COLO829 (cell line): ENCODE results near the gene SPNS3.

Experiments used
- DNase-seq: peaks from one replicate; pipeline ENCODE4 v3.0.0; 2012; ENCODE audit warnings: low spot score

The SPNS3 gene

GRCh38 chr17:4465786-4466185, 32.0 kb downstream of the SPNS3 start:
- no peak for DNase-seq

GRCh38 chr17:4467287-4467686, 33.5 kb downstream of the SPNS3 start:
- DNase-seq = no peak

DNA sequence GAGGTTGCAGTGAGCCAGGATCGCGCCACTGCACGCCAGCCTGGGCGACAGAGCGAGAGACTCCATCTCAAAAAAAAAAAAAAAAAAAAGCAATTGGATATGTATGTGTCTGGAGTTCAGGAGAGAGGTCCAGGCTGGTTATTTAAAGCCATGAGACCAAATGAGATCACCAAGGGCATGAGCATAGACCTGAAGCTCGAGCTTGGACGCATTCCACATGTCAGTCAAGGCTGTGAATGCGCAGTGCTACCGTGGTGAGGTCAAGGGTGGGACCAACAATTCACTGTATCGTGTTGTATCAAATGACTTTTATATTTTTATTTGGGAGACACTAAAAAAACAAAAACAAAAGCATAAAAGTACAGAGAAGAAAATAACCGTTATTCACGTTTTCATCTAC, 35.8 kb downstream of the SPNS3 start:
- DNase-seq = no peak

DNA sequence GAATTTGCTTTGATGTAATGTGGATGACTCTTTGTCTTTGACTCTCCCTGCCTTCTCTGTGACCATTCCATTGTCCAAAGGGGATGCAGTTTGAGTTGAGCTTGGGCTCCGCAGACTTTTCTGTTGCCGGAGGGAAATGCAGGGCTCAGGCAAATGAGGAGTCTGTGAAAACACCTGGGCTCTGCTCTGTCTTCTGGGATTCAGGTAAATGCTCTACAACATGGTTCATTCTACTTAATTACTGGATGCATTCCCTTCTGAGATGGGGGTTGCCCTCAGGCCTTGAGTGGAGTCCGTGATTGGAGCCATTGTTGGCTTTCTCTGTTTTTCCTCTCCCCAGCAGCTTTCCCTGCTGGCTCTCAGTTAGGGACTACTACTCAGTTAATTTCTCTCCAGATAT, 38.5 kb downstream of the SPNS3 start:
- DNase-seq = no peak

DNA sequence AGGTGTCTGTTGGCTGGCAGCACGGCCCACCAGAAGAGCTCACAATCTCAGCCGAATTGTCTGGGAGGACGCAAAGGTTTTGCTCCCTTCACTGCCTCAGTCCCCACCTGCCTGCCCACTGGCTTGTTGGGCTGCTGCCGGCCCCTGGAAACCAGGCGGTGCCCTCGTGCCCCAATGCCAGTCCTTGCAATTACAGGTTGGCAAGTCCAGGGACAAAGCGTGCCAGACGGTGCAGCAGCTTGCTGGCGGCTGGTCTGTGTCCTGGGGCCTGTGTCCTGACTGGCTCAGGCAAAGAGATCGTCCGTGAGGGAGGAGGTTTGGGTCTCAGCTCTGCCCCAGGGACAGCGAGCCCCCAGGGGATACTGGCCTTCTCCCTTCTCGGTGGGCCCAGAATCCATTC, 40.4 kb downstream of the SPNS3 start:
- no peak for DNase-seq

GRCh38 chr17:4475001-4475400, 41.3 kb downstream of the SPNS3 start:
- no peak for DNase-seq

DNA sequence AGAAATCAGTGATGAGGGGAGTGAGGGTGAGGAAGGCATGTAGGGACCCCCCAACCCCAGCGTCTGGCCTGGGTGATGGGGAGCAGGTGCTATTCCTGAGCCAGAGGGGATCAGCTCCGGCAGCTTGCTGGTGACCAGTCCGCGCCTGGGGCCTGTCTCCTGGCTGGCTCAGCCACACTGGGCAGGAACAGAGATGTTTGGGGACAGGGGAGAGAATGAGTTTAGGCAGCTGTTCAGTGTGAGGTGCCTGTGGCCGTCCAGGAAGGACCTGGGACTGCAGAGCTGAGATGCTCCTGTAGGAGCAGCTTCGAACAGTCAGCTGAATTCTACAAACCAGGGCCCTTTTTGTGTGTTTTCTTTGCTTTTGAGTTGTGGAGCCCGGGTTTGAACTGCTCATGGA, 41.7 kb downstream of the SPNS3 start:
- DNase-seq = no peak

DNA sequence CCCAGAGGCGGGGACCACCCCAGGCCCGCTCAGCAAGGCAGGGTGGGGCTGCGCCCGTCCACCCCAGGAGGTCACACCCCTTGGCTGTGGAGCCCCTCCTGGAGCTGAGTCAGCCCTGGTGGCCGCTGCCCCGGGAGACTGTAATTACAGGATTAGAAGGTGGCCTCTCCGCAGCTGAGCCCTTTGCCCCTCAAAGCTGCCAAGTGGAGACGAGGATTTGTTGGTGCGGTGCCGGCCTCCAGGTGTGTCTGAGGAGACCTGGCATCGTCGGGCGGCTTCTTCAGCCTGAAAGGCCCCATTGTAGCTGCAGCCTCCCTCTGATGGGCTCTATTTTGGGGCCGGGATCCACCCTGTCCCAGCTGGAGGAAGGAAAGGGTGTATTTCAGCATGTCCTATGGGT, 42.3 kb downstream of the SPNS3 start:
- DNase-seq = no peak

- no peak for DNase-seq
Measured at GRCh38 chr17:4476511-4477070, 42.9 kb downstream of the SPNS3 start.

DNA sequence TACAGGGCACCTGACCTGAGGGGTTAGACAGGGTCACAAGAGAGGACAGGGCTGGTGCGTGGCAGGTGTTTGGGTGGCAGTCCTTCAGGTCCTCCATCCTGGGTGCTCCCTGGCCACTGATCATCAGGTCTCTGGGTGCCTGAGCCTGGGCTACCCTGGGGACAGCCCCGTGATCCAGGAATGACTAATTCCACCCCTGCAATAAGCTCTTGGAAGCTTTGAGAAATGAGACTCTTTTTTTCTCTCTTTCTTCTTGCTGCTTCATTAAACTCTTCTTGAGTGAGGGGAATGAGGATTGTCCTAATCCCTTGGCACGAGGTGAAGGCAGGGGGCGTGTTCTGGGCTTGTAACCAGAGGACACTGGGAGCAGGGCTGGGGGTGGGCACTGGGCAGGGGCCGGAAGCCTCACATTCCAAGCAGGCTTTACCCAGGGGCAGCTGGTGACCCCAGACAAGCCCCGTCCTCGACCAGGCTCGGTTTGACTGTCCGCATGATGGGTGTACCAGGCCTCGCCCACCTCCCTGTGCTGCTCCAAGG, 43.6 kb downstream of the SPNS3 start:
- no peak for DNase-seq

DNA sequence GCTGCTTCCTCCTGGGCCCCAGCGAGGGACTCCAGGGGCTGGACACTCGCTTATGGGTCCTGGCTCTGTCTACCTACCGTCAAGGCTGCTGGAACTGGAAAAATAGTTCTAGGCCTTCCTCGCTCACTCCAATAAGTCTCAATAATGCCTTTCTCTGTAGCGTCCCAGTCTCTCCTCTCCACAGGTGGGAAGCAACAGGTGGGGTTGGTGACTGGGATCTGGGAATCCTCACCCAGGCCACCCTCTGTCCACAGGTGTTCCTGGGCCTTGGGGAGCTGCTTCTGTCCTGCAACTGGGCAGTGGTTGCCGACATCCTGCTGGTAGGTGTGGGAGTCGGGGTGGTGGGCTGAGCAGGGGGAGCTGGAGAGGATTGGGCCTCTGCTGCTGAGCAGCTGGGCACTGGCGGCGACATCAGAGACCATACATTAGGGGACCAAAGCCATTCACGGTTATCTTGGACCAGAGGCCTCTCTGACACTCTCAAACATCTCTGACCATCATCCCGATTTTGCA, 44.6 kb downstream of the SPNS3 start:
- no peak for DNase-seq

GRCh38 chr17:4479340-4479981, 45.7 kb downstream of the SPNS3 start:
- DNase-seq = no peak

DNA sequence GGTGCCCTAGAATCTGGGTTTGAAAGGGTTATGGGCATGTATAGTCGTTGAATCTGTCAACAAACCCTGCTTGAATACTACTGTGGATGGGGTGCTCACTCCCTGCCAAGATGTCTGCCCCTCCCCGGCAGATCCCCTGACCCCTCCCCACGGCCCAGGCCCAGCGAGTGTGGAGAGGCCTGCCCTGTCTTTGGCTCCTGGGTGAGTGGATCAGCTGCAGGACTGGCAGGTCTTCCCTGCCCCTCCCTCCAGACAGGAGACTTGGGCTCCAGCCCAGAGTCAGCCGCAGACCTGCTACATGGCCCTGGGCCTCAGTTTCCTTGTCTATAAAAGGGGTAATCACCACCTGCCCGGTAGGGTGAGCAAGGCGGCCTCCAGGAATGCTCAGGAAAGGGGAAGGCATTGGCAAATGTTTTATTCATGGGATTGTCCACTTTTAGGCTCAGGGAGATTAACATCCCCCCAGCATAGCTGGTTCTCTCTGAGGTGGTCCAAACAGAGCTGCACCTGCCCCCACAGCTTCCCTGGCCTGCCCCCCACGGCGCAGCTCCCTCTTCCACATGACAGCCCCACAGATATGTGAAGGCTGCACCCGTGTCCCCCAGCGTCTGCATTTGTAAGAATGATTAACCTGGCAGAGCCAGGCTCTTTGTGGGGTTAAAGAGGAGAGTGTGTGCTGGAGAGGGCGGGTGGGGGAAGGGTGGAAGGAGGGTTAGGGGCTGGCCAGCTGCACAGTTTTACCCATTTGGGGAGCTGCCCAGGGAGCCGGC, 46.4 kb downstream of the SPNS3 start:
- DNase-seq = no peak

DNA sequence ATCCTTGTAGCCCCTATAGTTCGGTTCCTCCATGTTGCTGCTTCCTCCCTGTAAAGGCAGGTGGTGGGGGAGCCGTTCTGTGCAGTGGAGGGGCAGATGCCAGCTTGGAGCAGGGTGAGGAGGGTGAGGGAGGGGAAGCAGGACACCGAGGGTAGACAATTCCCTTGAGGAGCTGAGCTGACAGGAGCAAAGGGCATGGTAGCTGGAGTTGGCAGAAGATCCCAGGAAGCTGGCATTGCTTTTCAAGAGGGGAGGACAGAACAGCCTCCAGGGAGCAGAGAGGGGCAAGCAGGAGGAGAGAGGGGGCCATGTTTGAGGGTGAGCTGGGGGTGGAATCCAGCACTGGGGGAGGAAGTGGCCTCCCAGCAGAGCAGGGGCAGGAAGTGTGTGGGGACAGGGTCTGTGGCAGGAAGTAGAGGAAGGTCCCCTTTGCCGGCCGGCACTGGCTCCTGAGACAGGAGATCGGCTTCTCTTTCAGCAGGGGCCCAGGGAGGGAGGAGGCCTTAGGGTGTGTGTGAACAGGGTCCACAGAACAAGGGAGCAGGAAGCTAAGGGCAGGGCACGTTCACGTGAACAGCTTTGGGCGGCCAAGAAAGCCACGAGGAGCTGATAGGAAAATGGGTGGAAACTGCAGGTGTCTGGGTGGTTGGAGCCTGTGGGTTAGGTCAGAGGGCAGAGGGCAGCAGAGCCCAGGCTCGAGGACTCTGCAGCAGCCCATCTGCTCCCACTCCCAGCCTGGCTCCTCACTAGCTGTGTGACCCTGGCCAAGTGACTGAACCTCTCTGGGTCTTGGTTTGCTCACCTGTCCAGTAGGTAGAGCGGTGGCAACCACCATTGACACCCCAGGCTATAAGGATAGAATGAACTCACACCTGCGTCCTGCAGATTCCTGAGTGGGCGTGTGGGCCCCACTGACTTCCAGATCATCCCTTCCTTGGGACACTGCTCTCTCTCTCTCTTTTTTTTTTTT, 47.5 kb downstream of the SPNS3 start:
- no peak for DNase-seq

DNA sequence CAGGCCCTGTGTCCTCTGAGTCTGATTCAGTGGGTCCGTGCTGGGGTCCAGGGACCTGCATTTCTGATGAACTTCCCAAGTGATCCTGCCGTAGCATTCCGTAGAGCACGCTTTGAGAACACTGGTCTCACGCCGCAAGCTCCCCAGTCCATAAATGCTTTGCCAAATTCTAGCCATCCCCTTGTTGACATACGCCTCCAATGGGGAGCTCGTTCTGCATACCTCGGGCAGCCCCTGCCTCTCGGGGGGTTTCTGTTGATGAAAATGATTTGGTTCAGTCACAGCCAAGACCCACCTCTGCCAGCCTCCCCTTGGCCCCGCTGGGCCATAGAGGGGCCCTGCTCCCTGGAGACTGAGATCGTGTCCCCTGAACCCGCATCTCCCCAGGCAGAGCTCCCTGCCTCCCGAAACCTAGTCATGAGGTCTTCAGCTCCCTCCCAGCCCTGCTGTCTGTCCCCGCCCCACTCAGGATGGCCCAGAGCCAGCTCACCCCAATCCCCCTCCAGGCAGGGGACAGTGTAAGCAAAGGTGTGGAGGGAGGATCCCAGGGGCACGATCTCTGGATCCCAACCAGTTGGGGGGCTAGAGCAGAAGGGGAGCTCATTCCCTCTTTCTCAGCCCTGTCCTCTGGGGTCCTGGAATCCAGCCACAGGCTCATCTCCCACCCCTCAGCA, 48.7 kb downstream of the SPNS3 start:
- no peak for DNase-seq

DNA sequence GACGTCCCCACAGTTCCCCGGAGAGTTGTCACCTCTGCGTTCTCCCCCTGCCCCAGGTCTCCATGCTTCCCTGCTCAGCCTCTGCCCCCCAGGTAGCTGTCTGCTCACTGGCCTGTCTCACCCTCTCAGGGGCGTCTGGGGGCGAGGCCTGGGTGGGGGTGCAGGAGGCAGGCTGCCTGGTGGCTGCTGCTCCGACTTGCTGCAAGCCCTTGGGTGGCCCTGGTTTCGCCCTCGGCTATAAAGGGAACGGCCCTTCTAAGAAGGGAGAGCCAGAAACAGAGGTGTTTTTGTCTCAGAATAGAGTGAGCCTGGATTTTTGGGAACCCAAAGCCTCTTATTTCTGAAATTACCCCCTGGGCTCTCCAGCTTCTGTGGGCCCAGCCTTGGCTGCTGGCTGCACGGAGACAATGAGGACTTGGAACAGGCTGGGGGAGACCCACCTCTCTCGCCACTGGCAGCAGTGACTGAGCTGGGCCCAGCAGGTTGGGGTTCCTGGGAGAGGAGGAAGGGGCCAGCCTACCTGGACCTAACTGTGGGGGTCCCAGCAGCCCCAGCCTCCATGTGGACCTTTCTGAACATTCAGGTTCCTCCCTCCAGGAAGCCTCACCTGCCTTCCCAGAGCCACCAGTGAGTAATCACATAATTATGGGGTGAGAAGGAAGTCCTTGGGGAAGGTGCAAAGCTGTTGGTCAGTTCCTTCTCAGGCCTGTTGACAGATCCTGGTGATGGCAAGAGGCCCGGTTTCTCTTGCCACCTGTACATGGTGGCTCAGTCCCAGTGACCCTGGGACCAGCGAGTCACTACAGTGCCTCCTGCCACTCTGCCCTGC, 49.5 kb downstream of the SPNS3 start:
- DNase-seq = no peak

DNA sequence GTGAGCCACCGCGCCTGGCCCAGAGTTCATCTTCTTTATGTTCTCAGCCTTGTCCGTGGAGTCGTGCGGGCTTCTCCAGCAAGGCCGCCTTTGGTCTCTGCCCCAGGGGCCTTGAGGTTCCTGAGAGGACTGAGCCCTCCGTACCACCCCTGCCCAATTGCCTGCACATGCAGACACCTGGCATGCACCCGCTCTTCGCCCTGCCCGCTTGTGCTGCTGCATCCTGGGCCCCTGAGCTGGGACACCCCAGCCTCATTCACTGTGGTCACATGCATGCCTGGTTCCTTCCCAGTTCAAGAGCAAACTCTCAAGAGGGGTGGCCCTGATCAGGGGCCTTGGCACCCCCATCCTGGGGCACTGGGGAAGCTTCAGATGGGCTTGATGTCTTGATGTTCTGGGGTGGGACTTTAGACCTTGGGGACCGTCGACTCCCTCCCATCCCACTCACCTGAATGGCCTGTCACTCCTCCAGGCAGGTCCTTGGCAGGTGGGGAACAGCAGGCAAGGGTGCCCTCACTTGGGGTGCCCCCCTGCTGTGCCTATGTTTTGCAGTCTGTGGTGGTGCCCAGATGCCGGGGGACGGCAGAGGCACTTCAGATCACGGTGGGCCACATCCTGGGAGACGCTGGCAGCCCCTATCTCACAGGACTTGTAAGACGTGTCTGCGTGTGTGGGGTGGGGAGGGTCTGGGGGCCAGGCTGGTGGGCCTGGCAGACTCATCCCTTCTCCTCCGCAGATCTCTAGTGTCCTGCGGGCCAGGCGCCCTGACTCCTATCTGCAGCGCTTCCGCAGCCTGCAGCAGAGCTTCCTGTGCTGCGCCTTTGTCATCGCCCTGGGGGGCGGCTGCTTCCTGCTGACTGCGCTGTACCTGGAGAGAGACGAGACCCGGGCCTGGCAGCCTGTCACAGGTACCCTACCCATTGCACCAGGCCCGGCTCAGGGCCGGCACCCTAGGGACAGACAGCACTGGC, 52.2 kb downstream of the SPNS3 start:
- DNase-seq = no peak

DNA sequence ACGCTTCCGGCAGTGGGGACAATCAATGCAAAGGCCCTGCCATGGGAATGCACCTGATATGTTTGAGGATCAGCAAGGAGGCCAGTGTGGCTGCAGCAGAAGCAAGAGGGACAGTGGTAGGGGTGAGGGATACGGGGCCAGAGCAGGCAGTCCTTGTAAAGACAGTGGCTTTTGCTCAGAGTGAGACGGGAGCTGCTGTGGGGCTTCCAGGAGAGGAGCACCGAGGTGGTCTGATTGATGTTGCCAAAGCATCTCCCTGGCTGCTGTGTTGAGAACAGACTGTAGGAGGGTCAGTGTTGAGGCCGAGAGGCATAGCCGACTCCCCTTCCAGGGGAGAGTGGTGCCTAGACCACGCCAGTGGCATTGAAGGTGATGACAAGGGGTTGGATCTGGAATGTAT, 53.6 kb downstream of the SPNS3 start:
- no peak for DNase-seq
